Endothelial cell of umbilical vein (primary cell): ENCODE measurements around the gene NR1H2. TPM values are rescaled to one million over a fixed set of nuclear protein-coding genes. Genes with fewer than 3 reads are reported as not detected.
"Not testable (repeated sequence)": the region's sequence is repeated elsewhere in the genome, so short reads cannot be mapped to it uniquely, and the experiment has no call there.

ENCODE experiments used
- BruUV-seq: library from RNA; stranded (reverse); fragments of 400-500 nt; replicated peaks from 2 replicates; lab custom pipeline; 2021; lab: Mats Ljungman, UMichigan
- CTCF ChIA-PET: fragments of 300-600, 350-600 bp; sonication (Branson Sonifier 250); formaldehyde crosslinking; loops from one replicate; lab custom pipeline; 2021; ENCODE audit warnings: antibody characterized with exemption, inconsistent platforms; lab: Charles Lee
- POLR2A ChIA-PET: fragments of 300-600, 350-600 bp; sonication (Branson Sonifier 250); formaldehyde crosslinking; loops from one replicate; lab custom pipeline; 2021; ENCODE audit warnings: antibody characterized with exemption, inconsistent platforms; lab: Charles Lee
- DNase-seq: peaks from one replicate; pipeline ENCODE4 v3.0.0-alpha.2; 2011; ENCODE audit warnings: low read depth, low spot score
- FAIRE-seq: peaks from 2 replicates; lab custom pipeline; 2011; peaks lifted over from hg19 to GRCh38; lab: Jason Lieb, UNC
- H2AFZ ChIP-seq: 2 replicates; pipeline ENCODE4 v1.6.0; 2012; ENCODE audit warnings: low read depth, low read length, control low read depth, inconsistent platforms
- H3K27ac ChIP-seq: 2 replicates; pipeline ENCODE4 v1.5.1; 2011; ENCODE audit warnings: low read depth, mild to moderate bottlenecking, control low read depth, low read length, moderate library complexity; ENCODE audit not compliant: insufficient read depth
- H3K27me3 ChIP-seq, 2 experiments: 2 replicates each; pipeline versions ENCODE4 v1.6.0 to v1.6.1; 2011; ENCODE audit warnings: low read length in 2 of 2, mixed read lengths in 1 of 2; ENCODE audit not compliant: control insufficient read depth in 2 of 2, insufficient read depth in 2 of 2
- H3K36me3 ChIP-seq, 2 experiments: 2 replicates in 1 of 2; 3 replicates in 1 of 2; pipeline ENCODE4 v1.5.1; 2011; ENCODE audit warnings: low read length in 2 of 2, mild to moderate bottlenecking in 1 of 2, moderate library complexity in 1 of 2; ENCODE audit not compliant: control insufficient read depth in 2 of 2, insufficient read depth in 2 of 2; ENCODE audit errors: extremely low read depth in 1 of 2
- H3K4me1 ChIP-seq: 3 replicates; pipeline ENCODE4 v1.5.1; 2011; ENCODE audit warnings: mild to moderate bottlenecking, low read length; ENCODE audit not compliant: control insufficient read depth, insufficient read depth; ENCODE audit errors: extremely low read depth
- H3K4me2 ChIP-seq: 2 replicates; pipeline ENCODE4 v1.6.1; 2011; ENCODE audit warnings: low read length, control low read depth, mixed read lengths; ENCODE audit not compliant: insufficient read depth
- H3K4me3 ChIP-seq, 3 experiments: fragments of 200-600 bp in 1 of 3; sonication (generic), shearing (Covaris generic) in 1 of 3; replicated peaks in 1 of 3; 2 replicates each; pipeline ENCODE4 v1.5.1; 2011 to 2016; ENCODE audit warnings: control low read depth in 3 of 3, low read length in 3 of 3, mild to moderate bottlenecking in 2 of 3, inconsistent platforms in 1 of 3, low read depth in 1 of 3, moderate library complexity in 1 of 3; ENCODE audit not compliant: insufficient read depth in 1 of 3
- H3K79me2 ChIP-seq: 2 replicates; pipeline ENCODE4 v1.6.0; 2012; ENCODE audit warnings: low read length, inconsistent platforms; ENCODE audit not compliant: control insufficient read depth, insufficient read depth
- H3K9ac ChIP-seq: replicated peaks from 2 replicates; pipeline ENCODE3; 2011; ENCODE audit warnings: low read length, control low read depth; ENCODE audit not compliant: insufficient read depth; ENCODE audit errors: extremely low read depth
- H3K9me1 ChIP-seq: replicated peaks from 3 replicates; pipeline ENCODE4 v1.6.0; 2011; ENCODE audit warnings: mild to moderate bottlenecking, low read length; ENCODE audit not compliant: control insufficient read depth, insufficient read depth; ENCODE audit errors: extremely low read depth
- H3K9me3 ChIP-seq: replicated peaks from 2 replicates; pipeline ENCODE4 v1.5.1; 2012; ENCODE audit warnings: low read length, inconsistent platforms; ENCODE audit not compliant: control insufficient read depth, insufficient read depth
- H4K20me1 ChIP-seq: replicated peaks from 2 replicates; pipeline ENCODE3; 2011; ENCODE audit warnings: mild to moderate bottlenecking, low read length; ENCODE audit not compliant: control insufficient read depth, insufficient read depth; ENCODE audit errors: extremely low read depth
- EZH2 ChIP-seq: IDR thresholded peaks from 2 replicates; pipeline ENCODE4 v1.6.1; 2012; ENCODE audit warnings: borderline replicate concordance, low read depth, mild to moderate bottlenecking, moderate library complexity, low read length, inconsistent platforms; ENCODE audit not compliant: severe bottlenecking
- GATA2 ChIP-seq: IDR thresholded peaks from 2 replicates; pipeline ENCODE4 v1.7.0; 2011; ENCODE audit warnings: low read depth, mild to moderate bottlenecking, moderate library complexity, mixed read lengths, low read length; ENCODE audit not compliant: insufficient read length, insufficient read depth
- JUN ChIP-seq: IDR thresholded peaks from 2 replicates; pipeline ENCODE4 v1.6.1; 2011; ENCODE audit warnings: borderline replicate concordance, low read depth; ENCODE audit not compliant: insufficient read length, insufficient read depth
- MYC ChIP-seq: IDR thresholded peaks from one replicate; pipeline ENCODE4 v1.6.1; 2011; ENCODE audit warnings: mild to moderate bottlenecking, low read depth, low read length
- POLR2A ChIP-seq: IDR thresholded peaks from 2 replicates; pipeline ENCODE4 v1.6.1; 2012; ENCODE audit warnings: low read depth, mild to moderate bottlenecking, control low read depth, low read length
- dilution Hi-C: fragments of 300-500 bp; cut with MboI; formaldehyde crosslinking; loops from one replicate; pipeline ENCODE4 v1.15.0; 2019; ENCODE audit warnings: low sequenced_read_pairs; ENCODE audit not compliant: extremely low pct_ligation_motif_present
- intact Hi-C: fragments of 100-400 bp; cut with micrococcal nuclease; formaldehyde crosslinking; loops from one replicate; pipeline ENCODE4 v1.10.0; 2022
- polyA plus RNA-seq, 4 experiments: library from polyadenylated mRNA; depleted of rRNA in 3 of 4; stranded (reverse) in 3 of 4; unstranded in 1 of 4; fragments of >200 nt; gene quantifications; 2 replicates each; pipeline versions ENCODE4 v1.2.1 to v1.2.3, GENCODE V29; 2011 to 2012; ENCODE audit warnings: missing spikeins in 1 of 4
- total RNA-seq: library from RNA; stranded (reverse); gene quantifications from 2 replicates; pipeline ENCODE4 v1.2.3, GENCODE V29; 2021
- TF ChIP-seq, protein P1 (sequence below), 2 donors: IDR thresholded peaks; 1 replicate in 1 of 2; 2 replicates in 1 of 2; pipeline ENCODE4 v1.5.1; 2011; ENCODE audit warnings: low read length in 2 of 2, mild to moderate bottlenecking in 2 of 2, moderate library complexity in 2 of 2, control low read depth in 1 of 2, inconsistent platforms in 1 of 2, low read depth in 1 of 2; ENCODE audit not compliant: insufficient read depth in 1 of 2; ENCODE audit errors: extremely low read depth in 1 of 2

Gene NR1H2
- total and polyA plus RNA-seq, 2 donors (not counting 3 experiments of a cell fraction or from before 2014, with no cell fraction given), result 46.7 to 48.4 TPM

DNA sequence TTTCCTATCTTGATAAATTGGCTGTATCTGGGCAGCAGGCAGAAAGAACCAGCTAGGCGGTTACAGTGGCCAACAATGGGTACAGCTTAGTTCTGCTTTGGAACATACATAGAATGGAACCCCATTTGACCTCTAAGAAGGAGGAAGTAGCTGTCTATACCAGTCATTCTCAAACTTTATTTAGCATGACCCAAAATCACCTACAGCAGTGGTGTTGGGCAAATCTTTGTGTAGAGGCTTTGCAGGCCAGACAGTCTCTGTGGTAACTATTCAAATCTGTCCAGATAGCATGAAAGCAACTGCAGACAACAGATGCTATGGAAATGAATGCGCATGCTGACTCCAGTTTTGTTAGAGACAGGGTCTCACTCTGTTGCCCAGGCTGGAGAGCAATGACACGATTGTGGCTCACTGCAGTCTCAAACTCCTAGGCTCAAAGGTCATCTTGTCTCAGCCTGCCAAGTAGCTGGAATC is 35.1 kb upstream of the NR1H2 start:
- Histone ChIP-seq H3K27ac (no peak overlapping the region), H4K20me1 (no peaks in the 10 kb centered on the region), H3K9me3 (no peaks in the 10 kb centered on the region), H3K27me3 (no peaks in the 10 kb centered on the region), H2AFZ (no peak overlapping the region), H3K4me2 (no peak overlapping the region), H3K9ac (no peak overlapping the region), H3K9me1 (no peaks in the 10 kb centered on the region), H3K79me2 (no peaks in the 10 kb centered on the region), H3K4me3 (no peak overlapping the region), H3K36me3 (no peaks in the 10 kb centered on the region), H3K4me1 (no peaks in the 10 kb centered on the region)
- ChIA-PET POLR2A (no interaction called here), CTCF (interaction anchor here (1.6 kb wide), 1 partner anchor 16 kb away, joined by 6 read pairs; no protein-coding TSS in a partner anchor)
- BruUV-seq, result no TSS peak
- dilution Hi-C loops (no loop called here), intact Hi-C loops (no loop called here)
- FAIRE-seq, result no peak
- TF ChIP-seq, protein P1, sequence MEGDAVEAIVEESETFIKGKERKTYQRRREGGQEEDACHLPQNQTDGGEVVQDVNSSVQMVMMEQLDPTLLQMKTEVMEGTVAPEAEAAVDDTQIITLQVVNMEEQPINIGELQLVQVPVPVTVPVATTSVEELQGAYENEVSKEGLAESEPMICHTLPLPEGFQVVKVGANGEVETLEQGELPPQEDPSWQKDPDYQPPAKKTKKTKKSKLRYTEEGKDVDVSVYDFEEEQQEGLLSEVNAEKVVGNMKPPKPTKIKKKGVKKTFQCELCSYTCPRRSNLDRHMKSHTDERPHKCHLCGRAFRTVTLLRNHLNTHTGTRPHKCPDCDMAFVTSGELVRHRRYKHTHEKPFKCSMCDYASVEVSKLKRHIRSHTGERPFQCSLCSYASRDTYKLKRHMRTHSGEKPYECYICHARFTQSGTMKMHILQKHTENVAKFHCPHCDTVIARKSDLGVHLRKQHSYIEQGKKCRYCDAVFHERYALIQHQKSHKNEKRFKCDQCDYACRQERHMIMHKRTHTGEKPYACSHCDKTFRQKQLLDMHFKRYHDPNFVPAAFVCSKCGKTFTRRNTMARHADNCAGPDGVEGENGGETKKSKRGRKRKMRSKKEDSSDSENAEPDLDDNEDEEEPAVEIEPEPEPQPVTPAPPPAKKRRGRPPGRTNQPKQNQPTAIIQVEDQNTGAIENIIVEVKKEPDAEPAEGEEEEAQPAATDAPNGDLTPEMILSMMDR (IDR thresholded peaks at IDR 0.05; ENCODE audit: extremely low read depth in 1 of 2, insufficient read depth in 1 of 2, low read depth in 1 of 2, low read length in 2 of 2), result no peak
- TF ChIP-seq JUN, result no peak
- no peak for TF ChIP-seq POLR2A
- TF ChIP-seq GATA2, result no peak
- no peak for DNase-seq

GRCh38 chr19:50344661-50345318 is 31.5 kb upstream of the NR1H2 start:
- POLR2A ChIA-PET, result no interaction called here
- no peak for FAIRE-seq

GRCh38 chr19:50347089-50347581 is 29.1 kb upstream of the NR1H2 start:
- BruUV-seq, POLR2A ChIA-PET, dilution Hi-C loops: not testable (repeated sequence)

More at GRCh38 chr19:50344661-50345318, 31.5 kb upstream of the NR1H2 start:
- Histone ChIP-seq H3K27ac (no peak overlapping the region), H3K4me3 (no peak overlapping the region), H3K4me2 (no peak overlapping the region), H3K9me3 (no peaks in the 10 kb centered on the region), H3K79me2 (no peaks in the 10 kb centered on the region), H3K9me1 (no peaks in the 10 kb centered on the region), H3K9ac (no peak overlapping the region), H4K20me1 (no peaks in the 10 kb centered on the region), H3K4me1 (peaks cover 10% of the 10 kb centered on the region), H2AFZ (no peak overlapping the region), H3K36me3 (no peaks in the 10 kb centered on the region), H3K27me3 (no peaks in the 10 kb centered on the region)
- DNase-seq, result no peak
- TF ChIP-seq JUN, result no peak
- TF ChIP-seq GATA2, result no peak
- TF ChIP-seq POLR2A, result no peak
- TF ChIP-seq EZH2, result no peak
- TF ChIP-seq MYC, result no peak
- CTCF ChIA-PET, result interaction anchor here (1.2 kb wide), 3 partner anchors 12 to 92 kb away, joined by 3 to 6 read pairs (median 4); partner anchors contain the start of gene KCNC3
- no TSS peak for BruUV-seq
- intact Hi-C loops, result no loop called here
- dilution Hi-C loops, result no loop called here

More at GRCh38 chr19:50347089-50347581, 29.1 kb upstream of the NR1H2 start:
- H3K9me1 ChIP-seq, FAIRE-seq, H3K4me3 ChIP-seq, H3K27me3 ChIP-seq, H3K4me1 ChIP-seq, H3K36me3 ChIP-seq, intact Hi-C loops, H3K79me2 ChIP-seq, H3K4me2 ChIP-seq, H3K9me3 ChIP-seq, DNase-seq, H2AFZ ChIP-seq, H4K20me1 ChIP-seq, H3K9ac ChIP-seq, H3K27ac ChIP-seq: not testable (repeated sequence)
- CTCF ChIA-PET, result interaction anchor here (0.7 to 1.2 kb wide), 2 partner anchors 10 to 18 kb away, joined by 3 to 4 read pairs; partner anchors contain the start of gene KCNC3
